GM19238 (cell line): Measurements from ENCODE around the gene EXOC2.
"Not testable (repeated sequence)": the region's sequence is repeated elsewhere in the genome, so short reads cannot be mapped to it uniquely, and the experiment has no call there.

Experiments
- DNase-seq: peaks from one replicate; pipeline ENCODE4 v3.0.0; 2011; ENCODE audit warnings: low spot score; ENCODE audit not compliant: insufficient read length

EXOC2 gene

DNA sequence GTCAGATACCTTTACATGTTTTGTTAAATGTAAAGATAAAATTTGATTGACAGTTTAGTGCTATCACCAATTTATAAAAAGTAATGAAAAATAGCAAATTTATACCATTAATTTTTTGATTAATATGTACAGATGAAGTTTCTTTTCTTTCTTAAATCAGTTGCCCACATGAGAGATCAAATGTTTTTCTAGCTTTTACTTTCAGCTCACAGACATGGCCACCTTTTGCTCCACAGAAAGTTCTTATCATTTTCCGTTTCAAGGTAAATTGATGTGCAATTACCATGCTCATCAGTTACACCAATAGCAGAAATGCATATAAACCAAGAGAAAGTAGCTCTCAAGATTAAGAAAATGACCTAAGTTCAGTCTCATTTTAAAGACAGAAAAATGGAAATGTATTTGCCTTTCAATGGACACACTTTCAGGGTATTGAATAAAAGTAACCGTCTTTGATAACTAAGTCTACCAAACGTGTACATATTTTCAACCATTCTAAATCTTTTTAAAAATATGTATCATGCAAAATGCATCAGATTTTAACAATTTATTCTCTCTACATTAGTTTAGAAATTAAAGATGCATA lies 16.6 kb upstream of the EXOC2 start:
- DNase-seq = no peak

DNA sequence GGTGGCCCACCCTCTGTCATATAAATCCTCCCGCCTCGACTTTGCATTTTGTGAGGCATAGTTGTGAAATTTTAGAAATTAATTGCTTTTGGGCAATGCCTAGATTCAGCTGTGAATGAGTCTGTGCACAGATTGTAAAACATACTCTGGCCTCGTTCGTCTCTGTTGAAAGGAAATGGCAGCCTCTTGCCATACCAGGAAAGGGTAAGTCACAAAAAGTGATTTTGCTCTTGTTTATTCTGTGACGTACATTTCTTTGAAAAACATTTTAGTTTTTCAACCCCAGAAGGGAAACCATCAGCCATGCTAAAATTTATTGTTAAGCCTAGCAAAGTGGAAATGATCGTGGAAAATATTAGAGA lies 15.3 kb upstream of the EXOC2 start:
- DNase-seq = no peak

DNA sequence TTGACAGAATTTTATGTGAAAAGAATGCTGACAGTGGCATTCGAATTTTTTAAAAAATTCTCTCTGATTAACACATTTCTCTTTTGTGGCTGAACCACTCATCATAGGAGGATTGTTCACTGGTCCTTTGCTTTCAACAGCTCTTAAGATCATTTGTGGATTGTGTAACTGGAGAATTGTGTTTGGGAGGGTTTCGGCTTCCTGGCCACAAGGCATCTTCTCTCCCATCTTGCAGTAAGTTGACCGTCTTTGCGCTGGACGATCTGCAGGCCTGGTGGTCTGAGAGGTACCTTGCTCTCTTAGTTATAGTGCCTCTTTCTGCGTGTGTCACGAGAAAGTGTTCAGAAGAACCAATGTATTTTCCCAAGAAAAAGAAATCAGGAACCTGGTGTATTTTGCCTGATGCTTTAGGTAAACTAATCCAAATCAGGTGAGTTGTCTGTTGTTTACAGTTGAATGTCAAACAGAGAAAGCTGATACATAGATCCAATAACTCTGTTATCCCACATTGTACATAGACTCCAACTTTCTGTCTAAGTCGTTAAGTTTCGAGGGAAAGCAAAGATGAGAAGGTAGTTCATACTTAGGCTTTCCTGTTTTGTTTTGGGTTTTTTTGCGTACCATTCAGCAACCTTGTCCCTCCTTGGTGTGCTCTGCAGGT lies 14.8 kb upstream of the EXOC2 start:
- DNase-seq = no peak

GRCh38 chr6:706819-707381 lies 14.0 kb upstream of the EXOC2 start:
- no peak for DNase-seq

- no peak for DNase-seq
Observed at GRCh38 chr6:706146-706545, 13.2 kb upstream of the EXOC2 start.

GRCh38 chr6:705047-705446 lies 12.1 kb upstream of the EXOC2 start:
- DNase-seq = no peak

- no peak for DNase-seq
Observed at GRCh38 chr6:704046-704445, 11.1 kb upstream of the EXOC2 start.

- no peak for DNase-seq
Observed at GRCh38 chr6:703552-703951, 10.6 kb upstream of the EXOC2 start.

DNA sequence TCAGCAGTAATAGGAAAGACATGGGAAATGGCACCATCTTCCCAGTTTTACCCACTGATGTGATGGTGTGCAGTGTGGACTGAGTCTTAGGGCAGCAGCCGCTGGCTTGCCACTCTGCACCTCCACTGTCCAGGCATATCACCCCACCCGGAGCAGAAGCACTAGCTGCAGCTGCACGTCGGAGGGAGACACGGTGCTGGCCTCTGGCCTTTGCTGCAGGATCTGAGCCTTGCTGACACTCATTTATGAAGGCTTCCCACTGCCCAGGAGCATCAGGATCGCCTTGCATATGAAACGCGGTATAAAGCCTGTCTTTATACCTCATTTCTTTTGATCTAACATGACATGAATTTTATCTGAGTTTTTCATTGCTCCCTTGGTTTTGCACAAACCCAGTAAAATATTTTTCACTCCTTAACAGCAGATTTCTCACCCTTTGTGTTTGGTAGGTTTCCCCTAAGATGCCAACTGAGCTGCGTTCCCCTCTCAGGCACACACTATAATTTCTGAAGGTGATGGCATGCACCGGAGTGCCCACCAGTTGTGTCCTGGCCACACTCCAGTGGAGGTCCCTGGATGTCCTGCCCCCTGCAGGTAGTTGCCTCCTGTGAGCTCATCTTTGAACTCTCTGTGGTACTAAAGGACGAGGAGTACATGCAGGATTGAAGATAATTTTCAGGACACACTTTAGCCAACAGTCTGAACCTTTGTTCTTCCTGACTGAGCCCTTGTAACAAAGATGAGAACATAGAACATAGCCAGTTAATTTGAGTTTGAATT lies 9.0 kb upstream of the EXOC2 start:
- DNase-seq = no peak

- DNase-seq = no peak
Observed at GRCh38 chr6:701215-701614, 8.3 kb upstream of the EXOC2 start.

- DNase-seq = no peak
Observed at GRCh38 chr6:700490-700889, 7.6 kb upstream of the EXOC2 start.

- no peak for DNase-seq
Observed at GRCh38 chr6:699319-699718, 6.4 kb upstream of the EXOC2 start.

DNA sequence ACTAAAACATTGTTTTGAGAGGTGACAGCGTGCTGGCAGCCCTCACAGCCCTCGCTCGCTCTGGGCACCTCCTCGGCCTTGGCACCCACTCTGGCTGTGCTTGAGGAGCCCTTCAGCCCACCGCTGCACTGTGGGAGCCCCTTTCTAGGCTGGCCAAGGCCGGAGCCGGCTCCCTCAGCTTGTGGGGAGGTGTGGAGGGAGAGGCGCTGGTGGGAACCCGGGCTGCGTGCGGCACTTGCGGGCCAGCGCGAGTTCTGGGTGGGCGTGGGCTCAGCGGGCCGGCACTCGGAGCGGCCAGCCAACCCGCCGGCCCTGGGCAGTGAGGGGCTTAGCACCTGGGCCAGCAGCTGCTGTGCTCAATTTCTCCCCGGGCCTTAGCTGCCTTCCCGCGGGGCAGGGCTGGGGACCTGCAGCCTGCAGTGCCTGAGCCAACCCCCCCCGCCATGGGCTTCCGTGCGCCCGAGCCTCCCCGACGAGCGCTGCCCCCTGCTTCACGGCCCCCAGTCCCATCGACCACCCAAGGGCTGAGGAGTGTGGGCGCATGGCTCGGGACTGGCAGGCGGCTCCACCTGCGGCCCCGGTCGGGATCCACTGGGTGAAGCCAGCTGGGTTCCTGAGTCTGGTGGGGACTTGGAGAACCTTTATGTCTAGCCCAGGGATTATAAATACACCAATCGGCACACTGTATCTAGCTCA lies 1.6 kb upstream of the EXOC2 start:
- not testable (repeated sequence) for DNase-seq

DNA sequence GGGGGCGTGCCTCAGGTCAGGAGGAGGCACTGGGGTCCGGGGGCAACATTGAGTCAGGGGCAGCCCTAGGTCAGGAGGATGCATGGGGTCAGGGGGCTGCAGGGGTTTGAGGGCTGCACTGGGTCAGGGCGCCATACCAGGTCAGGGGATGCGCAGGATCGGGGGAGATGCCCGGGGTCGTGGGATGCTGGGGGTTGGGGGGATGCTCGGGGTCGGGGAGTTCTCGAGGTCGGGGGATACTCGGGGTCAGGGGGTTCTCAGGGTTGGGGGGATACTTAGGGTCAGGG lies 727 bp upstream of the EXOC2 start:
- no peak for DNase-seq

GRCh38 chr6:692356-692851 lies 535 bp downstream of the EXOC2 start:
- DNase-seq = peak; percentile 63

GRCh38 chr6:689223-689622 lies 3.7 kb downstream of the EXOC2 start:
- no peak for DNase-seq

GRCh38 chr6:686497-686896 lies 6.4 kb downstream of the EXOC2 start:
- no peak for DNase-seq

GRCh38 chr6:684831-685636 lies 7.9 kb downstream of the EXOC2 start:
- peak; percentile 36 for DNase-seq

DNA sequence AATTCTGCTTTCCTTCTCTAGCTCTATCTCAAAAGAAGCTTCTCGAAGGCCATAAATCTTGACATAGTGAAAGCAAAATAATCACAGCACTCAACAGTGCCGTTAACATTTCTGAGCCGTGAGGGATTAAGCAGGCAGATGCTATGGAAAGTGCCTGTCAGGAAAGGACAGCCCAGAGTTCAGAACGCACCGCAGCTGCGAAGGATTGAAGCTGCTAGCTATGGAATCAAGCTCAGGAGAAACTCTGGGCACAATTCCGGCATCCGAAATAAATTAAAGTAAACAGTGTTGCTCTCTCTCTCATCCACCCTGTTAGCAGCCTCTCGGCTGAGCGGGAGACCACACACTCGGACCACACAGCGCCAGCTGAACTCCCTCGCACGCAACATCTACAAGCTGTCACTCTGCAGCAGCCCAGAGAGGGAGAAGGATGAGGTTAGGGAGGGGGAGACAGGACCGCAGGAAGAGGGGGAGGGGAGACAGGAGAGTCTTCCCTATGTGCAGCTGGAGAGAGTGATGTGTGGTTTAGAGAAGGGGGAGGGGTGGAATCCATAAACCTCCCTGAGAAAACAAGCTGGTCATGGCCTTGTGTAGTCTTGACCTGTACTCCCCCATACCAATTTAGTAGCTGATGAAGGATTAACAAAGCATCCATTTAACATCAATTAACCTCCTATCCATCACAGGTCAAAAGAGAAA lies 9.0 kb downstream of the EXOC2 start:
- DNase-seq = no peak

- no peak for DNase-seq
Observed at GRCh38 chr6:680666-681340, 12.1 kb downstream of the EXOC2 start.
